ENCODE data around the gene EEF1AKMT2. TPM values are rescaled to one million over a fixed set of nuclear protein-coding genes. Genes with fewer than 3 reads are reported as not detected.

EEF1AKMT2 gene
- total RNA-seq, 1 experiment from 2014 or later, result 32.2 TPM

GRCh38 chr10:124711145-124711544, 80.5 kb downstream of the EEF1AKMT2 start:
- Histone ChIP-seq H3K4me1 (ENCODE audit: insufficient read depth, low read length, poor library complexity, severe bottlenecking) (peaks cover 54% of the 10 kb centered on the region), H3K9me3 (ENCODE audit: low read depth, low read length, poor library complexity, severe bottlenecking) (no peaks in the 10 kb centered on the region), H3K4me3 (ENCODE audit: low read depth, low read length, poor library complexity, severe bottlenecking) (no peak overlapping the region), H3K36me3 (ENCODE audit: insufficient read depth, low read length, poor library complexity, severe bottlenecking) (no peaks in the 10 kb centered on the region), H3K27ac (ENCODE audit: low read depth, low read length, poor library complexity, severe bottlenecking) (peak overlapping the region; percentile 15), H3K27me3 (replicated peaks; ENCODE audit: insufficient read depth, low read depth, low read length, poor library complexity) (no peaks in the 10 kb centered on the region)
- DNase-seq (ENCODE audit: low spot score), result peak; percentile 79
- ChIA-PET CTCF (no interaction called here), POLR2A (ENCODE audit: low non-redundant PET) (no interaction called here)
- no TSS peak for BruUV-seq (replicated peaks)
- no peak for TF ChIP-seq CTCF (conservative IDR thresholded peaks at IDR 0.05; ENCODE audit: low read depth, low read length)
- TF ChIP-seq EZH2 (IDR thresholded peaks at IDR 0.05; ENCODE audit: borderline replicate concordance, low read depth, low read length, poor library complexity, severe bottlenecking), result no peak
- intact Hi-C loops (cut with micrococcal nuclease; ENCODE audit: unreplicated experiment), result no loop called here

- DNase-seq (ENCODE audit: low spot score), result no peak
- no peaks in the 10 kb centered on the region for H3K27me3 ChIP-seq (replicated peaks; ENCODE audit: insufficient read depth, low read depth, low read length, poor library complexity)
- TF ChIP-seq EZH2 (IDR thresholded peaks at IDR 0.05; ENCODE audit: borderline replicate concordance, low read depth, low read length, poor library complexity, severe bottlenecking), result no peak
- no peak for TF ChIP-seq CTCF (conservative IDR thresholded peaks at IDR 0.05; ENCODE audit: low read depth, low read length)
- no TSS peak for BruUV-seq (replicated peaks)
- H3K27ac ChIP-seq (ENCODE audit: low read depth, low read length, poor library complexity, severe bottlenecking), result peak overlapping the region; percentile 15
- intact Hi-C loops (cut with micrococcal nuclease; ENCODE audit: unreplicated experiment), result no loop called here
- H3K36me3 ChIP-seq (ENCODE audit: insufficient read depth, low read length, poor library complexity, severe bottlenecking), result no peaks in the 10 kb centered on the region
- no peaks in the 10 kb centered on the region for H3K9me3 ChIP-seq (ENCODE audit: low read depth, low read length, poor library complexity, severe bottlenecking)
- ChIA-PET POLR2A (ENCODE audit: low non-redundant PET) (no interaction called here), CTCF (no interaction called here)
- H3K4me3 ChIP-seq (ENCODE audit: low read depth, low read length, poor library complexity, severe bottlenecking), result no peak overlapping the region
- peaks cover 54% of the 10 kb centered on the region for H3K4me1 ChIP-seq (ENCODE audit: insufficient read depth, low read length, poor library complexity, severe bottlenecking)
These were observed 81.3 kb downstream of the EEF1AKMT2 start for GRCh38 chr10:124710266-124710881.

- BruUV-seq (replicated peaks), result no TSS peak
- no peak for TF ChIP-seq CTCF (conservative IDR thresholded peaks at IDR 0.05; ENCODE audit: low read depth, low read length)
- no peak for TF ChIP-seq EZH2 (IDR thresholded peaks at IDR 0.05; ENCODE audit: borderline replicate concordance, low read depth, low read length, poor library complexity, severe bottlenecking)
- H3K9me3 ChIP-seq (ENCODE audit: low read depth, low read length, poor library complexity, severe bottlenecking), result no peaks in the 10 kb centered on the region
- no peak for DNase-seq (ENCODE audit: low spot score)
- POLR2A ChIA-PET (ENCODE audit: low non-redundant PET), result no interaction called here
- H3K4me3 ChIP-seq (ENCODE audit: low read depth, low read length, poor library complexity, severe bottlenecking), result no peak overlapping the region
- CTCF ChIA-PET, result no interaction called here
- H3K36me3 ChIP-seq (ENCODE audit: insufficient read depth, low read length, poor library complexity, severe bottlenecking), result no peaks in the 10 kb centered on the region
- H3K27me3 ChIP-seq (replicated peaks; ENCODE audit: insufficient read depth, low read depth, low read length, poor library complexity), result no peaks in the 10 kb centered on the region
- intact Hi-C loops (cut with micrococcal nuclease; ENCODE audit: unreplicated experiment), result no loop called here
- no peak overlapping the region for H3K27ac ChIP-seq (ENCODE audit: low read depth, low read length, poor library complexity, severe bottlenecking)
- H3K4me1 ChIP-seq (ENCODE audit: insufficient read depth, low read length, poor library complexity, severe bottlenecking), result peaks cover 54% of the 10 kb centered on the region
These were observed 81.8 kb downstream of the EEF1AKMT2 start for GRCh38 chr10:124709861-124710260.
